KG1 (cell line): ENCODE results near the gene RARS2.

Source experiments
- DNase-seq: peaks from one replicate; lab custom pipeline; 2025; lab: John Stamatoyannopoulos, UW

RARS2 gene

GRCh38 chr6:87574237-87574804 is 15.5 kb downstream of the RARS2 start:
- no peak for DNase-seq

GRCh38 chr6:87573307-87574024 is 16.3 kb downstream of the RARS2 start:
- DNase-seq: no peak

GRCh38 chr6:87572883-87573282 is 16.9 kb downstream of the RARS2 start:
- no peak for DNase-seq

GRCh38 chr6:87572021-87572420 is 17.8 kb downstream of the RARS2 start:
- DNase-seq: no peak

GRCh38 chr6:87561017-87561416 is 28.8 kb downstream of the RARS2 start:
- no peak for DNase-seq

- no peak for DNase-seq
These were observed 31.3 kb downstream of the RARS2 start for GRCh38 chr6:87558446-87558845.

GRCh38 chr6:87555506-87555905 is 34.3 kb downstream of the RARS2 start:
- no peak for DNase-seq

- DNase-seq: no peak
These were observed 36.5 kb downstream of the RARS2 start for GRCh38 chr6:87553159-87553765.

- no peak for DNase-seq
These were observed 38.0 kb downstream of the RARS2 start for GRCh38 chr6:87551799-87552198.

GRCh38 chr6:87544474-87544735 is 45.4 kb downstream of the RARS2 start:
- no peak for DNase-seq

GRCh38 chr6:87543696-87544473 is 45.9 kb downstream of the RARS2 start:
- DNase-seq: no peak

GRCh38 chr6:87541744-87542143 is 48.0 kb downstream of the RARS2 start:
- DNase-seq: no peak

GRCh38 chr6:87541041-87541440 is 48.7 kb downstream of the RARS2 start:
- DNase-seq: no peak

GRCh38 chr6:87540539-87540938 is 49.2 kb downstream of the RARS2 start:
- DNase-seq: no peak

- no peak for DNase-seq
These were observed 50.2 kb downstream of the RARS2 start for GRCh38 chr6:87539554-87539953.

GRCh38 chr6:87538510-87539260 is 51.1 kb downstream of the RARS2 start:
- DNase-seq: no peak

GRCh38 chr6:87534377-87535047 is 55.3 kb downstream of the RARS2 start:
- DNase-seq: no peak

GRCh38 chr6:87529221-87529620 is 60.6 kb downstream of the RARS2 start:
- DNase-seq: no peak

- no peak for DNase-seq
These were observed 67.1 kb downstream of the RARS2 start for GRCh38 chr6:87522686-87523085.

- no peak for DNase-seq
These were observed 71.3 kb downstream of the RARS2 start for GRCh38 chr6:87518453-87518852.

- no peak for DNase-seq
These were observed 75.0 kb downstream of the RARS2 start for GRCh38 chr6:87514831-87515230.

GRCh38 chr6:87504441-87504840 is 85.3 kb downstream of the RARS2 start:
- no peak for DNase-seq
